GM21619 (cell line): ENCODE results near the gene HEPN1.

ENCODE experiments used
- ATAC-seq: cut with Tn5 transposase; IDR thresholded peaks from one replicate; pipeline ENCODE4 v1.9.1; 2021; ENCODE audit not compliant: unreplicated experiment

HEPN1 gene

GRCh38 chr11:124898711-124899110 is 20.3 kb upstream of the HEPN1 start:
- ATAC-seq = no peak

DNA sequence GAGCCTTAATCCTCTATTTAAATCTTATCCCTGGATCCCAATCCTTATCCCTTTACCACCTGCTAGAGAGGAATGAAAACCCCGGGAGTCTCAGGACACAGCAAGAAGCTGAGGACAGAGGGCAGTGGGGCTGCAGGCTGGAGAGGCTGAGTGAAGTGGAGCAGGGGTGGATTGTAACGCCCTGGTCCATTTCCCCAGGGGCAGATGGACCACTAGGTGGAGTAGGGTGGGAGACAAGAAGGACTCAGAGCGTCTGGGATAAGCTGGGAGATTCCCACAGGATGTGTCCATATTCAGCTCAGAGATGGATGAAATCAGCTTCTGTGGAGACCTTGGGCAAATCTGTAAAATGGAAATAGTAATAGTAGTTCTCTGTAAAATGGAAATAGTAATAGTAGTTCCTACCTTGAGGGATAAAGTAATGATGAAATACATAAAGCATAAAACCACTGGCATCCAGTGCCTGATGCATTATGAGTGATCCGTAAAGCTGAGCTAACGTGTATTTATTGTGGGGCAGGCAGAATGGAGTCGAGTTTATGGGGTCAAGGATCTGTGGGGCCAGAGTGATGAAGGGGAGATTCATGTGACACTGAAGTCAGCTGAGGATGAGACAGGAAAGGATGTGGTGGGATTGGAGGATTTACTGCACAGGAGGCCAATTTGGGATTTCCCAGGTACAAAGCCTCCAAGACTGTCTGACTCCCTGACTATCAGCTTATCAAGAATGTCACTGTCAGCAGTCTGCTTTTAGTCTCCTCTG is 19.5 kb upstream of the HEPN1 start:
- ATAC-seq = no peak

GRCh38 chr11:124900464-124900863 is 18.6 kb upstream of the HEPN1 start:
- no peak for ATAC-seq

GRCh38 chr11:124902616-124903015 is 16.4 kb upstream of the HEPN1 start:
- ATAC-seq = no peak

GRCh38 chr11:124915541-124916369 is 3.3 kb upstream of the HEPN1 start:
- ATAC-seq = no peak

- ATAC-seq = no peak
These were observed 2.7 kb upstream of the HEPN1 start for GRCh38 chr11:124916370-124916710.

GRCh38 chr11:124917115-124917637 is 1.9 kb upstream of the HEPN1 start:
- no peak for ATAC-seq

DNA sequence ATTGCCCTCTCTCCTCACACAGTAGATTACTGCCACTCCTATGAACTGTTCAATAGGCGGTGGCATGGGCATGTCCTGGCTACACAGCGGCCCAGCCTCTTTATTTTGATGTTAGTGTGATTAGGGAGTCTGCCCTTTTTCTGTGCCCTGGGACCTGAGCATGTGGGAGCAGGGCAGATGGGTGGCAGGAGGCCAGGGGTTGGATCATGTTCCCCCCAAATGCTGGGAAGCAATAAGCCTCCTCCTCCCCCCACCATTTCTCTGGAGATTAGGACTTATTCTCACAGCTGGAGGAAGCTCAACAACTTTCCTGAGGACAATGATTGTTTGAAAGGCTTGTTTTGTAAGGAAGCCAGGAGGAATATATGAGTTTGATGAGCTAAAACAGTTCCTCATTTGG is 848 bp downstream of the HEPN1 start:
- ATAC-seq = no peak

GRCh38 chr11:124920356-124920755 is 1.3 kb downstream of the HEPN1 start:
- no peak for ATAC-seq

DNA sequence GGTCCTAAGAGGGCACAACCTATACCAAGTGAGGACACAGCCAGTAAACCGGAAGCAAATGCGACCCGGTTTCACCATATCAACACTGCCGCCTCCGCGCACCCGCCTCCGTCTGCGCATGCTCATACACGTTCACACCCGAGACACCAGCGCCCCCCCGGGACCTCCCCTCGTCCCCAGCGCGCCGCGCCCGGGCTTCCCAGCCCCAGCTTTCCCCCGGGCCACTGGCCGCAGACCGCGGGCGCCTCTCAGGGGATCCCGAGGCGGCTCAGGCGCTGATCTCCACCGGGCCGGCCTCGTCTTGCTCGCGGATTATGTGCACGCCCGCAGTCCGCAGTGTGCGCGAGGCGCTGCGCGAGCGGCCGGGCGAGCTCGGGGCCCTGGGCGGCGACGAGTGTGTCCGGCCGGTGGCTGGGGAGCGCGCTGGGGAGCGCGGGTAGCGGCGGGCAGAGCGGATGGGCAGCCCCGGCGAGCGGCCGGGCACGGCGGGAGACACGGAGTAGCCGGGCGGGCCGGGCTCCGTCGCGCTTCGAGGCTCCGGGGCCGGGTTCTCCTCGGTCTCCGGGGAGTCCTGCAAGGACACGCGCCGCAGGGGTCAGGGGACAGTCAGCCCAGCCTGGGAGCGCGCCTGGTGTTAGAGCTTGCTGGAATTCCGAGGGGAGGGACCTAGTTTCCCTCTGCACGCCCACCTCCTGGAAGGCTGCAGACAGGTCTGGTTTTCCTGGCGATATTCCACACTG is 2.0 kb downstream of the HEPN1 start:
- peak; percentile 53 for ATAC-seq

DNA sequence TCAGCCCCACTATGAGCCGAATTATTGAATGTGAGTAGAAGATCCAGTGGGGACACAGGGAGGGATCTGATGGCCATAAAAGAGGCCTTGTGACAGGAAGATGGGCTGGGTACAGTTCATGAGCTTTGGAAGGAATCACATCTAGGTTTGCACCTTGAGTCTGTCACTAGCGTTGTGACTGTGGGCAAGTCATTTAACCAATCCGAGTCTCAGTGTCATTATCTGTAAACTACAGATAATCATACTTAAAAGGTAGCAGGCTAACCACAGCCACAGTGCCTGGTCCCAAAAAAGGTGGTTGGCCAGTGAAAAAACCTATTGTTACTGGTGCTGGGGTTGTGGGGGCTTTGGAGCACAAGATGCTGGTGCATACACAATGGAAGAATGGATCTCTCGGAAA is 3.8 kb downstream of the HEPN1 start:
- no peak for ATAC-seq

- ATAC-seq = no peak
These were observed 4.2 kb downstream of the HEPN1 start for GRCh38 chr11:124923296-124923695.

GRCh38 chr11:124928942-124929665 is 10.1 kb downstream of the HEPN1 start:
- ATAC-seq = no peak

DNA sequence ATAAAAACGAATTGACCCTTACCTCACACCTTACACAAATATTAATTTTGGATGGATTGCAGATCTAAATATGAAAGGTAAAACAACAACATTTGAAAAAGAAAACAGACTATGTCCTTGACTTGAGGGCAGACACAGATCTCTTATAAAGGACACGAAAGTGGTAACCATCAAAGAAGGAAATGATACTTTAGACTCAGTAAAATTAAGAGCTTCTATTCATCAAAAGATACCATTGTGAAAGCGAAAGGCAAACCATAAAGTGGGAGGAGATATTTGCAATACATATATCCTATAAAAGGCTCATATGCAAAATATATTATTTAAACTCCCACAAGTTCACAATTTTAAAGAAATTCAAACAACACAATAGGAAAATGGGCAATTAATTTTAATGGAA is 11.7 kb downstream of the HEPN1 start:
- peak; percentile 92 for ATAC-seq

GRCh38 chr11:124934862-124935547 is 16.0 kb downstream of the HEPN1 start:
- no peak for ATAC-seq

GRCh38 chr11:124935548-124936514 is 16.8 kb downstream of the HEPN1 start, which contains the start of gene HEPACAM:
Gene HEPACAM (minus strand): TSS chr11:124936047. CDS start chr11:124936006, 41 bp downstream.
- no peak for ATAC-seq

- no peak for ATAC-seq
These were observed 18.4 kb downstream of the HEPN1 start for GRCh38 chr11:124937336-124937935.

DNA sequence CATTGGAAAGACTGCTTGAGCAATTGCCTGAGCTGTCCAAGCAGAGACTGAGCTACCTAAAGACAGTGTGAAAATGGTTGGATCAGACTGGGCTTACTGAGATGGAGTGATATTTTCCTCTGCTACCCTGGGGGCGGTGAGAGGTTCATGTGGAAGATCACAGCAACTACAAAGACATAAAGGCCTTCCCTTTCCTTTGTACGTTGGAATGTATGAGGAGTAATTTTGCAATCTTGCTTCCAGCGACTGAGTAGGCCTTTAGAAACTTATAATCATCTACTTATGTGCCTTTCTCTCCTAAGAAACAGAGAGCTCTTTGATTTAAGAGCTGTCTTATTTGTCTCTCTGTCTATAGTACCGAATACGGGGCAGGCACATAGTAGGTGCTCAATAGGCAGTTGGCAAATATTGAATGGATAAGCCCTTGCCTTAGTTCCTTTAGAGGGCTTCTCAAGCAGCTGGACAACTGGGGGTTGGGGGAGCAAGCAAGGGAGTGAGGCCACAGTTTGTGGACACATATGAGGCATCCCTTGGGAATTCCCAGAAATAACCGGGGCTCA is 19.2 kb downstream of the HEPN1 start:
- no peak for ATAC-seq
